Cardiac fibroblast (primary cell): ENCODE data around the gene MPV17.

Experiments used
- DNase-seq, 2 donors: peaks; one replicate each; pipeline versions ENCODE4 v3.0.0 to v3.0.0-alpha.2; 2010; ENCODE audit warnings: low read depth in 2 of 2
- H3K4me3 ChIP-seq, 2 donors: replicated peaks in 1 of 2; 1 replicate in 1 of 2; 2 replicates in 1 of 2; pipeline ENCODE4 v1.5.1; 2011; ENCODE audit warnings: low read depth in 2 of 2, low read length in 2 of 2, mild to moderate bottlenecking in 2 of 2, moderate library complexity in 1 of 2
- CTCF ChIP-seq: IDR thresholded peaks from one replicate; pipeline ENCODE4 v1.5.1; 2011; ENCODE audit warnings: low read depth, mild to moderate bottlenecking, low read length, inconsistent platforms

The MPV17 gene

DNA sequence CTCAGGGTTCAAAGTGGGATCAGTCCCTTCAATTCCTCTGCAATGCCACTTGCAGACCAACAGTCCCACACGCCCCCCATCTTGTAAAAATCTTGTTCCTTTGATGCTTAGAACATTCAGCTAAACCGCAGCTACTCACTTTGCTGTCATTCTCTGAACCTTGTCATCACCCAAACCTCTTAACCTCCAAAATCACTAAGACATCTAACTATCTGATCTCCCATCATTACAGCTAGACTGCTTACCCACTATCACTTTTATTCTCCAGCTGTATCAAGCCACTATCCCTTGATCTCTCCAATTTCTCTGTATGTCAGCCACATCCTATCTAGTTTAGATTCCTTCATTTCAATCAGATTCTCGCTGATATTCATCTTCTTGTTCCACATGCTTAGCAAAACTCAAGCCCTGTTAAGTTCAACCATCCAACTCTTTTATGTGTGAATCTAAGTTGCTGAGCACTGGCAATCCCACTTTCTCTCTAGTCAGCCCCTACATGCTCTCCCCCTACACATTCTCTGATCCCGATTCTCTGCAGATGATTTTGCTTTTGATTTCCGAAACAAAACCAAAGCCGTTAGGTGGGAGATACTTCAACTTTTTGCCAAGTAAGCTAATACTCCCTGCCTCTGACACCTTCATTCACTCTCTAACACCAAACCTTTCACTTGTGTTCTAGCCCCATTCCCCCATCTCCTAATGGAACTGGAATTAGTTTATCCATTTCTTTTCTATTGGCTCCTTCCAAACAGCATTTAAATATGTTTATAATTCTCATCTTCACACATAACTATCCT, 29.1 kb upstream of the MPV17 start:
- H3K4me3 ChIP-seq, result no peak overlapping the region
- no peak for TF ChIP-seq CTCF
- DNase-seq, result no peak

DNA sequence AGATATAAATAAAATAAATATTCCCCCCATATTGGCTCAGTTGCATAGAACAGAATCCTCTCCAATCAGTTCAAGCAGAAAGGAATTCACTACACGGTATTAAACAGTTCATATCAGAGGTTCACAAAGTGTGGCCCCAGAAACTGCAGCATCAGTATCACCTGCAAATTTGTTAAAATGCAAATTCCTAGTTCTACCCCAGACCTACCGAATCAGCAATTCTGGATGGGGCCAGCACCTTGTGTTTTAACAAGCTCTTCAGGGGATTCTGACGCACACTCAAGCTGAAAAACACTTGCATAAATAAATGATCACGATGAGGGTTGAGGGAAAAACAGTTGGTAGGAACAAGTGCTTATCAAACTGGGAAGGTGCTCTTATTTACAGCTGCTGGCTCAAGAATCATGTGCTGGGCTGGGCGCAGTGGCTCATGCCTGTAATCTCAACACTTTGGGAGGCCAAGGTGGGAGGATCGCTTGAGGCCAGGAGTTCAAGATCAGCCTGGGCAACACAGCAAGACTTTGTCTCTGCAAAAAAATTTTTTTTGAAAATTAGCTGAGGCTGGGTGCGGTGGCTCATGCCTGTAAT, 27.3 kb upstream of the MPV17 start:
- TF ChIP-seq CTCF, result no peak
- H3K4me3 ChIP-seq, result no peak overlapping the region
- DNase-seq, result no peak

DNA sequence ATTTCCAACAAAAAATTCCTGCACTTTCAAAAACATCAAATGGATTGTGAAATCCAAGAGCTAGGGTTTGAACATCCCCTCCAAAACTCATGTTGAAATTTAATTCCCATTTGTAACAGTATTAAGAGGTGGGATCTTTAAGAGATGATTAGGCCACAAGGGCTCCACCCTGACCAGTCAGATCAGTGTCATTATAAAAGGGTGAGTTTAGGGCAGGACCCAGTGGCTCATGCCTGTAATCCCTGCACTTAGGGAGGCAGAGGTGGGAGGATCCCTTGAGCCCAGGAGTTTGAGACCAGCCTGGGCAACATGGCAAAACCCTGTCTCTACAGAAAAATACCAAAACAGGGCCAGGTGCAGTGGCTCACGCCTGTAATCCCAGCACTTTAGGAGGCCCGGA, 24.7 kb upstream of the MPV17 start:
- H3K4me3 ChIP-seq, result no peak overlapping the region
- TF ChIP-seq CTCF, result no peak
- DNase-seq, result no peak

- no peak for TF ChIP-seq CTCF
- H3K4me3 ChIP-seq, result no peak overlapping the region
- no peak for DNase-seq
Measured at GRCh38 chr2:27336173-27336572, 13.3 kb upstream of the MPV17 start.

- TF ChIP-seq CTCF, result no peak
- no peak overlapping the region for H3K4me3 ChIP-seq
- DNase-seq, result no peak
Measured at GRCh38 chr2:27335311-27335710, 12.4 kb upstream of the MPV17 start.

GRCh38 chr2:27324720-27325119, 1.8 kb upstream of the MPV17 start:
- TF ChIP-seq CTCF, result no peak
- H3K4me3 ChIP-seq, result no peak overlapping the region
- no peak for DNase-seq
